ENCODE measurements around the gene TPK1. TPM values are rescaled to one million over a fixed set of nuclear protein-coding genes. Genes with fewer than 3 reads are reported as not detected.
A peak's percentile ranks its signal among the peaks of the same experiment; 100 is the strongest.

Gene TPK1
- polyA plus RNA-seq, 4 donors, result 8.3 to 16.3 (median 9.2) TPM

DNA sequence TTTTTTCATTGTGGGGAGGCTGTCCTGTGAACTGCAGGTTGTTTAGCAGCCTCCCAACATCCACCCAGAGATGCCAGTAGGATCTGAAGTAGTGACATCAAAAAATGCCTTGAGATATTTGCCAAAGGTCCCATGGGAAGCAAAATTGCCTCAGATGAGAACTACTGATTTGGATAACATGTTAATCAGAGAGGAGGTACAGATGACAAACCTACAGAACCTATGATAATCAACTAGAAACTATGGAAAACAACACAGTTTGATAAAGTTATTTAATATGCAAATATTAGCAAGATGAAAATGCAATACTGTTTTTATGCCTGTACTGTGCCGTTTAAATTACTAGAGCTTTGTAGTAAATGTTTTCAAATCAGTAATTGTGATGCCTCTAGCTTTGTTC is 341.5 kb downstream of the TPK1 start:
- DNase-seq (ENCODE audit: low read depth in 4 of 4, low spot score in 3 of 4), result no peak

GRCh38 chr7:144489504-144489903 is 346.3 kb downstream of the TPK1 start:
- DNase-seq (ENCODE audit: low read depth in 4 of 4, low spot score in 3 of 4), result no peak

DNA sequence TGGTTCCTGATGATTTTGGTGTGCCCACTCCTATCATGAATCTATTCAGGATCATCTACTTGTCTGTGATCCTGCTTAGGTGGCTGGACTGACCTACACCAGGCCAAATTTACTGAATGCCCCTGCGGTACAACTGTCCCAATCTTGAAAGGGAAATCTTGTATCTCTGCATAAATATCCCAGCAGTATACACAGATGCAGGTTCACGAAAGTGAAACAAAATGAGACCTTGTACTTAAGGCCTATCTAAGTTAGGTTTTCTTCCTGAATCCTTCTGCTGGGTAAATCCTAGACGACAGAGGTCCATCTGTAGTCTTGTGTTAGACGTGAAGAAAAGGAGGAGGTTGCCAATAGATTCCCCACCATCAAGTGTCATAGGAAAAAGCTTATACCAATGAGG is 346.9 kb downstream of the TPK1 start:
- no peak for DNase-seq (ENCODE audit: low read depth in 4 of 4, low spot score in 3 of 4)

GRCh38 chr7:144487901-144488300 is 348.0 kb downstream of the TPK1 start:
- DNase-seq (ENCODE audit: low read depth in 4 of 4, low spot score in 3 of 4), result no peak

DNA sequence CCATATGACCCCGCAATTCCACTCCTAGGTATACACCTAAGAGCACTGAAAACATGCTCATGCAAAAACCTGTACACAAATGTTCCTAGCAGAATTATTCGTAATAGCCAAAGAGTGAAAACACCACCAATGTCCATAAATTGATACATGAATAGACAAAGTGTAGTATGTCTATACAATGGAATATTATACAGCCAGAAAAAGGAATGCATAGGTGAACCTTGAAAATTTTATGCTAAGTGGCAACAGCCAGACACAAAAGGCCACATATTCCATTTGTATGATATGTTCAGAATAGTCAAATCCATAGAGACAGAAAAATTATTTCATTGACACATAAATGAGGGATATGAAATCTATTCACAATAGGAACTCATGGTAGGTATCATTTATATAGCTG is 351.4 kb downstream of the TPK1 start:
- DNase-seq (ENCODE audit: low read depth in 4 of 4, low spot score in 3 of 4), result no peak

- DNase-seq (ENCODE audit: low read depth in 4 of 4, low spot score in 3 of 4), result peak in 1 of 4 donors; percentile 8
Measured at GRCh38 chr7:144483189-144483588, 352.7 kb downstream of the TPK1 start.

DNA sequence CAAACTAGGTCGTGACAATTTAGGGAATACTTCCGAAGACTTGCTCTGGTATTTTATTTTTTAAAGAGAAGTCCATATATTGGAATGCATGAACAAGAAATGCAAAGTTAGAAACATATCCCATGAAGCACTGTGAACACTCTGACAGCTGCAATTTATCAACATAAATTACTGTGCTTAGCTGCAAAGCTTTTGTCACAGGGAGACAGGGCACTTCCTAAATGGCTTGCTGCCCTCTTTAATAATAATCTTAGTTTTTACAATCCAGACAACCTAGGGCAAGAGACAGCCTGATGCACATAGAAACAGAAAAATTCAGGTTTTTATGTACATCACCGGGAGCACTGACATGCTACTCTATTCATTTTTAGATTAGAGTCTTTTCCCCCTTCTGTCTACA is 354.0 kb downstream of the TPK1 start:
- peak in 1 of 4 donors; percentile 18 for DNase-seq (ENCODE audit: low read depth in 4 of 4, low spot score in 3 of 4)

- no peak for DNase-seq (ENCODE audit: low read depth in 4 of 4, low spot score in 3 of 4)
Measured at GRCh38 chr7:144477348-144477747, 358.5 kb downstream of the TPK1 start.

- no peak for DNase-seq (ENCODE audit: low read depth in 4 of 4, low spot score in 3 of 4)
Measured at GRCh38 chr7:144474800-144475615, 360.8 kb downstream of the TPK1 start.

GRCh38 chr7:144474363-144474762 is 361.5 kb downstream of the TPK1 start:
- no peak for DNase-seq (ENCODE audit: low read depth in 4 of 4, low spot score in 3 of 4)

DNA sequence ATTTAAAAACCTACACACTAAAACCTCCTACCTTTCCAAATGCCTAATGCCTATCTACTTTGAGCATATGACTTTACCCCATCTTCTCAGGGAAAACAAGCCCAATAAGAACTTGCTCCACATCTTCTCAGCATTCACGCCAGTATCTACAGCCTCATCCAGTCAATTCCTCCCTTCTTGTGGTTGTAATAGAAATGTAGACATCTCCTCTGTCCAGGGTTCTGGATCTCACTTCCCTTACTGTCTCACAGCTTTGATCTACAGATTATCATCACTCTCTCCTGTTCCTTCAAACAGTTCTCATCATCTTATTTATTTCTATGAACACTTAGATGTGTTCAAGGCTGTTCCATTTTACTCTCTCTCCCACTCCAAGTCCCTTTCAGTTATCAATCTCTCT is 361.9 kb downstream of the TPK1 start:
- no peak for DNase-seq (ENCODE audit: low read depth in 4 of 4, low spot score in 3 of 4)

GRCh38 chr7:144470078-144470477 is 365.8 kb downstream of the TPK1 start:
- no peak for DNase-seq (ENCODE audit: low read depth in 4 of 4, low spot score in 3 of 4)

DNA sequence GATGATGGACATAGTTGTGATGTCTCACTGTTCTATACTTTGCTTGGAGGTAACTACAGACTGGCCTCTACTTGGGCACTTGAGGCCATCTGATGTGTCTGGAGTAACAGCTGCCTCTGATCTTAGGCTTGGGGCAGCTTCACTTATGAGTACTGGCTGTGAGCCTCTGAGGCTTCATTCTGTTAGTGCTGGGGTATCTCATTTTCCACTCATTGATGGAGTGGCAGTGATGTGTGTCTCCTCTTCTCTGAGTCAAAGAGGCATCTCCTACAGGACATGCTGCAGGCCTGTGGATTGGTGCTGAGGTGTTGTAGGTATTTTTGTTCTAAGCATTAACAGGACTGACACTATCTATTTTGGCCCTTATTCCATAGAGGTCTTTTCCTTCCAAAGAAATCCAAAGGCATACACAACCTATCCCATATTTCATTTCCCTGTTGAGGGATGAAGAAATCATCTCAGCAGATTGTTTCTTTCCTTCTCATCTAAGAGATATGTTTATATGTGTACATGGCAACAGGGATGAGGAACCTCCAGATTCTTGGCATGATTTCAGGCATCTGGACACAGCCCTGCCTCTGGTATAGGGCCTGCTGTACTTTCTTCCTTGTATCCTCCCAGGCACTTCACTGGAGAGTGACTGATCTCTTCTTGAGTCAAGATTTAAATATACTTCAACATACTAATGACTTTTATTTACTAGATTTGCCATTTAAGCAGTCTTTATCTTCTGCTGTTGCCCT is 366.7 kb downstream of the TPK1 start:
- DNase-seq (ENCODE audit: low read depth in 4 of 4, low spot score in 3 of 4), result no peak

DNA sequence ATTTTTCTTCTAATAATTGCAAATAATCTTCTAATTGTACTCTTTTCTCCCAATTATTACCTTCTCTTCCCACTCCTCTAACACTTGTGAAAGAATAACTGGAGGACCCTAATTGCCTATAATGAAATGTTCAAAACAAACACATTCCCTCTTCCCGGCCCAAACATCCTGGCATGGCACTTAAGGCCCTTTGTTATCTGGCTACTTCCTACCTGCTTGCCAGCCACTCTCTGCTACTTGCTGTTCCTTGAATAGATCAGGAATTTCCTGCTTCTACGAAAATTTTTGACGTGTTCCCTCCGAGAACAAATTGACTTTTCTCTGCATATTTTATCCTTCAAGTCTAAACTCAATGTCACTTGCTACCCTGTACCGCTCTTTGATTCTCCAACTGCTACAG is 376.2 kb downstream of the TPK1 start:
- DNase-seq (ENCODE audit: low read depth in 4 of 4, low spot score in 3 of 4), result no peak

GRCh38 chr7:144455040-144455404 is 380.8 kb downstream of the TPK1 start:
- no peak for DNase-seq (ENCODE audit: low read depth in 4 of 4, low spot score in 3 of 4)

DNA sequence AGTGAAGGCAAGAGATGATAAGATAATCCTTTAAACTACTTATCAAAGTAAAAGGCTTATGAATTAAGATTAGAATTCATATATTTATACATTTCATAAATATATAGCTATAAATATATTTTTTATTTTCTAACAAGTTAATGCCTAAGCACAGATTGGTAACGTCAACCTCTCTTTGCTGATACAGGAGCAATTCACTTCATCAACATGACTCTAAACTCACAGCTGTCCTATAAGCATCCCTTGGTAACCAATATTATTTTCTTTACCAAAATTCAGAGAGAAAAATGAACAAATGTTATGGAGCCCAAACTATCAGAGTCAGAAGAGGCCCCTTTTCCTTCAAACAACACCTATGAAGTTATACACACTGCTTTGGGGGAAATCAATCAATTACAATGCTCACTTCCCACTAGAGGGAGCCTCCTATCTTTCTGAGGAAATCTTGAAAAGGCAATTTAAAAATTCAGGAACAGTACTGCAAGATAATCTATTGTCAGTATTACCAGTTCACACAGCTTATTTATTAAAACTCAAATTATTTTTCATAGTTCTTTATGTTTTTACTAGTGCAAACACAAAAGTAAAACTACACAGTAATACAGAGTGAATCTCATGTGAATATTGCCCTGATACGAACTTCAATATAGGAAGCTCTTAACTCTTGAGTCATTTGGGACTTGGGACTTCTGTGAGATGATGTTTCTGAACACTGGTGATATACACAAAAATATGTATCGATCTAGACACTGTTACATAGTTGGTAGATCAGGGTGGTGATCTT is 381.4 kb downstream of the TPK1 start:
- no peak for DNase-seq (ENCODE audit: low read depth in 4 of 4, low spot score in 3 of 4)

DNA sequence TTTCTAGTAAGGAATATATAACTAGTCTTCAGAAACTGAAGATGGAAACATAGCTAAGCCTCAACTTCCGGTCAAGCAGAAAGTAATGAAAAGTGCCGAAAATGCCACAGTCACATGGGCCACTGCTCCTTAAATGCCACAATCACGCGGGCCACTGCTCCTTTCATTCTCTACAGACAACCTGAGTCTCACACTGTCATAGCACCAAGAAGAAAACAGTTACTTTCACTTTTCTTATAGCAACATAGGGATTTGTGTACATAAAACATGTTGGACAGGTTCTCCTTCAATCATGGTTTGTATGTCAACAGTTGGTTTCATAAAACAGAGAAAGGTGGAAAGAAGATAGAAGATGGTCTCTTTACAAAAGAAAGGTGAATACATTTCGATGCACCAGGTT is 383.8 kb downstream of the TPK1 start:
- DNase-seq (ENCODE audit: low read depth in 4 of 4, low spot score in 3 of 4), result no peak

GRCh38 chr7:144445590-144445989 is 390.3 kb downstream of the TPK1 start:
- no peak for DNase-seq (ENCODE audit: low read depth in 4 of 4, low spot score in 3 of 4)

DNA sequence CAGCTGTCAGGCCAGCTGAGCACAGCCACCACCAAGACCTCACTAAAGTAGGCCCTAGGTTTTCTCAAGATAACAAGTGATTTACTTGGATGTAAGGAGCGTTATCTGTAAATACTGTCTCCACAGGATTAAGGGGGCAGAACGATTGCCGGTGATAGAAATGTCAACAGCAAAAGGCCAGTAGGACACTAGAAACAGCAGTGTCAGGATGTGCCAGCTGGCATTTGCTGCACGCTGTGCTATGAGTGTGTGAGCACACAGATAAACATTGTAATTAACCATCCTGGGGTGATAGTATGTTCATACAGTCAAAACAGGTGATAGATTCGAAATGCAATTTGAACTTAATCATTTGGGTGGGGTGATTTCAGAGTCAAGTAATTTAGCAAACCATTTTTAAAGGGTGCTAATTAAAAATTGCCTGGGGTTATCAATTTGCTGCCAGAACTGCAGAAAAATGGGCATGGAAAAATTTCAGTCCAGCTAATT is 396.1 kb downstream of the TPK1 start:
- DNase-seq (ENCODE audit: low read depth in 4 of 4, low spot score in 3 of 4), result no peak

DNA sequence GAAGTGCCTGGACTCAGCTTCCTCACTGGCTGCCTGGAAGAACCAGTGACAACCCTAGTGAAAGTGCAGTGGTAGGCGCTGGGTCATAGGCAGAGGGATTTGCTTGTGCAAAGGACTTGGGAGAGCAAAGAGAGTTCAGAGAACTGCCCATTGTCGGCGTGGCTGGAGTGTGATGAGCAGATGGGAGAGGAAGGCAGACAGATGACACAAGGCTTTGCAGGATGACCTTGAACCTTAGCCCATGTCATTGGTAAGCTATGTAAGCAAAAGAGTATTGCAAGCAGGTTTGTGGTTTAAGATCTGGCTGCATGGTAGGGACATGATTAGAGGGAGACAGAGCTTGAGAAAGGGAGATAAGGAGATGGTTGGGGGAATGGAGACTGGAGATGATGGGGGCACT is 397.1 kb downstream of the TPK1 start:
- DNase-seq (ENCODE audit: low read depth in 4 of 4, low spot score in 3 of 4), result no peak
